IPS-15b (cell line): Measurements from ENCODE around the gene NT5DC3.

Experiments
- H3K27me3 ChIP-seq: one replicate; pipeline ENCODE4 v1.6.1; 2013; ENCODE audit warnings: low read length; ENCODE audit not compliant: control insufficient read depth, insufficient read depth
- H3K36me3 ChIP-seq: one replicate; pipeline ENCODE4 v1.6.1; 2013; ENCODE audit warnings: low read length; ENCODE audit not compliant: control insufficient read depth, insufficient read depth
- H3K4me1 ChIP-seq: one replicate; pipeline ENCODE4 v1.6.1; 2013; ENCODE audit warnings: mild to moderate bottlenecking, low read length; ENCODE audit not compliant: control insufficient read depth, insufficient read depth
- H3K4me3 ChIP-seq: one replicate; pipeline ENCODE4 v1.5.1; 2013; ENCODE audit warnings: low read depth, low read length
- H3K9ac ChIP-seq: one replicate; pipeline ENCODE4 v1.6.1; 2013; ENCODE audit warnings: low read depth, mild to moderate bottlenecking, low read length
- H3K9me3 ChIP-seq: one replicate; pipeline ENCODE4 v1.6.1; 2013; ENCODE audit warnings: mild to moderate bottlenecking, low read length; ENCODE audit not compliant: control insufficient read depth, insufficient read depth

NT5DC3 gene

DNA sequence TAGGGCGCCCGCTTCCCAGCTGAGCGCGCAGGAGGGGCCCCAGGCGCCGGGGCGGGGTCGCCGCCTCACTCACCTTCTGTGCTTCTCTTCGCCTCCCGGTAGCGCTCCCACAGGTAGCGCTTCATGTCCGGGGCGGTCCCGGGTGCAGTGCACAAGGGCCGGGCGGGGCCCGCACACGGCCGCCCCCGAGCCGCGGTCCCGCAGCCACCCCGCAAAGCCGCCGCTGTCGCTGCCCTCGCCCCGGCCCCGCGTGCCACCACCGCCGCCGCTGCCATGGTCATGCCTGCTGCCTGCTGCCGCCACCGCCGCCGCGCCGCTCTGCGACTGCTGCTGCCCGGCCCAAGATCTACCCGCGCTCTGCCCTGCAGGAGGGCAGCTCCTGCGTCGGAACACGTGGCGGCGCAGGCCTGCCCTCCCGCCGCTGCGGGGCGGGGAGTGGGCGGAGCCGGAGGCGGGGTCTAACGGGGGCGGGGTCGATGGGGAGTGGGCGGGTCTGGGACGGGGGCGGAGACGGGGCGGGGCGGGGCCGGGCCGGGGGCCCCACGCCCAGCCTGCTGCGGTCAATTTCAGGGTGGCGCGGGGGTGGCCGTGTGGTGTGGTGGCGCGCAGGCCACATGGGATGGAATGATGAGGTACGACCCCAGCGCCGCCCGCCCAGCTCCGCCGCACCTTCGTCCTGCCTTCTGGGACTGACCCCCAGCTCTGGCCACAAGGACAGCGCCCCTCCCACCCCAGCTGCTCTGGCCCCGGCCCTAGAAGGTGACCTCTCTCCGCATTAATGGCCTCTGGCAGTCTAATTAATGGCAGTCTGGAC lies at the start of gene NT5DC3:
TSS of gene NT5DC3 (minus strand) at position 359 of the 814 bp plus-strand sequence. CDS start at position 281, 78 bp downstream.
- Histone ChIP-seq H3K9ac (peak within 1 kb of the TSS; percentile 70), H3K4me3 (peak within 1 kb of the TSS; percentile 76), H3K36me3 (no peaks in the 10 kb centered on the region), H3K9me3 (no peaks in the 10 kb centered on the region), H3K4me1 (no peaks in the 10 kb centered on the region), H3K27me3 (peaks cover 7% of the 10 kb centered on the region)

DNA sequence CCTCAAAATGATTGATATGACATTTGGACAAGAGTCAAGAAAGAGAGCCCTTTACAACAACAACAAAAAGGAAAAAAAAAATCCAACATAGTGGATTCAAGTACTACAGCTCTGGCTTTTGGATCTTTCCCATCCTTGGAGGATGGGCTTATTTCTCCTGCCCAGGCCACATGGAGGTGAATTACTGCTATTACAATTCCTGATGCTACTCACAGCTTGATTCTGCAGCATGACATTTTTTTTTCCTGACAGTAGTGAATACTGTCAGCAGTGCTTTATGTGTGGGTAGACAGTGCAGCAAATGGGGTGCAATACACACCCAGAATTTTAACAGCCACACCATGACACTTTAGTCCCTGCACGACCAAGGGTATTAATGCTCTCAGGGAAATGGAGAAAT lies 46.7 kb upstream of the NT5DC3 start:
- Histone ChIP-seq H3K9me3 (no peaks in the 10 kb centered on the region), H3K4me1 (no peaks in the 10 kb centered on the region)

DNA sequence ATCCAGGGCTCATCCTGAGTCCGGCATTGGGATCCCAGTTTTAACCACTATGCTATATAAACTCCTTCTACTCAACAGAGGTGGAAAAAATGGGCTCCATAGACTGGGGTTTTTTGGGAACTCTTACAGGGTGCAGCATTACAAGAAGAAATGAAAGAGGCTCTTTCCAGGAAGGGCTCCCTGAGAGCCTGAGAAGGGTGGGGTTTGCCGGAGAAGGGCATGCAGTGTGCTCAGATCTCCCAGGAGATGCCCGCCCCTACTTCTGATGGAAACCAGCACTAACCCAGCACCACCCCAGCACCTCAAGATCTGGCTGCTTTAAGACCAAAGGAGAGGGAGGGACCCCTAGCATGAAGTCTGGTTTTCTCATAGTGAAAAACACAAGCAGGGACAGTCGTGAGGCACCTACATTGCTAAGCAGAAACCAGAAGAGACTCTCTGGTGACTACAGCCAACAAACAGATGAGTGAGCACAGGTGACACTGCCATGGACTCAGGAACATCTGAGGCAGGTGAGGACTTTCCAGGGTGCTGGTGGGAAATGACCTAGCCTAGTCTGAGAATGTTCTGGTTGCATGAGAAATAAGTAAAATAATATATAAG lies 45.3 kb upstream of the NT5DC3 start:
- H3K9ac ChIP-seq, result no peak overlapping the region
- H3K4me3 ChIP-seq, result no peak overlapping the region
- H3K4me1 ChIP-seq, result no peaks in the 10 kb centered on the region
- H3K9me3 ChIP-seq, result no peaks in the 10 kb centered on the region
- H3K36me3 ChIP-seq, result no peaks in the 10 kb centered on the region
- no peaks in the 10 kb centered on the region for H3K27me3 ChIP-seq

More for the DNA sequence above, 46.7 kb upstream of the NT5DC3 start:
- H3K27me3 ChIP-seq, result no peaks in the 10 kb centered on the region
- H3K36me3 ChIP-seq, result no peaks in the 10 kb centered on the region
- H3K4me3 ChIP-seq, result no peak overlapping the region
- no peak overlapping the region for H3K9ac ChIP-seq

DNA sequence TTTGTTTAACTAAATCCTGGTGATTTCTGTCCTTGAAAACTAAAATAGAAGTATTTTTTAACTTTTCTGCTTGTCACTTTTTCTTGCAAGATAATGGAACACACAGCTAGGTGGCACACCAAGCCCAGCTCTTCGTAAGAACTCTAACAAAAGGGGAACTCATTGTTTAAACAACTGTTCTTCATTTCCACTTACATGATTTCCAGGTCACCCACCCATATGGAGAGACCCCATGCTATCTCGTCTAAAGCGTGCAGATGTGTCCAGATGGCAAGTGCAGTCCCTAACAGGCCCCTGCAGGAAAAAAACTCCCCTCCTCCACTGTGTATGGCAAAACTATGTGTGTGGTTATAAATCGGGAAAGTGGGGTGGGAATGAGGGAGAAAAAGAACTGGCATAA lies 43.3 kb upstream of the NT5DC3 start:
- H3K4me1 ChIP-seq, result no peaks in the 10 kb centered on the region
- no peak overlapping the region for H3K4me3 ChIP-seq
- no peaks in the 10 kb centered on the region for H3K9me3 ChIP-seq
- no peak overlapping the region for H3K9ac ChIP-seq
- no peaks in the 10 kb centered on the region for H3K36me3 ChIP-seq
- no peaks in the 10 kb centered on the region for H3K27me3 ChIP-seq

DNA sequence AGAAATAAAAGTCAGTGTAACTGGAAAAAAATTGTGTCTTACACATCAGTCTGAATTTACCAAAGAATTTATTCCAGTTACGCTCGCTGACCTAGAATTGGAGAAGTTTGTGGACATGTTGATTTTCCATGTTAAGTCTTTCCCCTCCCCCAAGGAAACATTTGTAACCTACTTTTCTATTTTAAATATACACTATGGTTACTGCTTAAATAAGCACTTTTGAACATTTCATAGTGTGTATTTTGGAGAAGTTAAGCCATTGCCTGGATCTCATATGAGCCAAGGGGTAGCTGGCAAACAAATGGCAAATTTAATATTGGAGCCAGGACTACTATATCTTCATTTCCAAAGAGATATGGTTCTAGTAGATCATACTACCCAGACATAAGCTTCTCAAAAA lies 42.9 kb upstream of the NT5DC3 start:
- no peak overlapping the region for H3K4me3 ChIP-seq
- H3K36me3 ChIP-seq, result no peaks in the 10 kb centered on the region
- H3K9ac ChIP-seq, result no peak overlapping the region
- H3K27me3 ChIP-seq, result no peaks in the 10 kb centered on the region
- no peaks in the 10 kb centered on the region for H3K4me1 ChIP-seq
- no peaks in the 10 kb centered on the region for H3K9me3 ChIP-seq

DNA sequence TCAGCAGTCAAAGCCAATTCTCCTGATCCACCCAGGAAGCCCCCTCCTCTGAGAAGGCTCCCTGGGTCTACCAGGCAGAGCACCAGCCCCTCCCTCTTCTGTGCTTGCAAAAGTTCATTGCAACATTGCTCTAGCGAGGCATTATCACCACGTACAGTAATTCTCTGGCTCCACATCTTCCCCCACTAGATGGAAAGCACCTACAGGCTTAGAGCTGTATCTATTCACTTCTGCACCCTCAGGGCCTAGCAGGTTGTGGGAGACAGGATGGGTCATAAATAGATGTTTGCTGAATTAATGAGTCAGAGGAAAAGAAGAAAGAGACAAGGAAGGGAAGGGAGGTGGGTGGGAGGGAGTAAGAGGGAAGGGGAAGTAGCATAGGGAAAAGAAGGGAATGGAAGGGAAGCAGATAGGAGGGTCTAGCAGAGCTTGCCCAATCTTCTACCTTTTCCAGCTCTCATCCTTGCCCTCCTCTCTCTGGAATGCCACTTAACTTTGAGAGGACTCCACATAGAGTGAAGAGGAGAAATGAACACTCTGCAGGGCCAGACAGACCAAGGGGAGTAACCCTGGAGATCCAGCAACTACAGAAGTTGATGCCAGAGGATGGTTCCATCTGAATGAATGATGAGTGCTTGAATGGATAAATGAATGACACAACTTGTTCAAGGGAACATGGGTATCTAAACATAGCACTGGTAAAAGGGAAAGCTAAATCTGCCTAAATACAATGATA lies 42.0 kb upstream of the NT5DC3 start:
- no peaks in the 10 kb centered on the region for H3K9me3 ChIP-seq
- no peak overlapping the region for H3K9ac ChIP-seq
- no peak overlapping the region for H3K4me3 ChIP-seq
- H3K27me3 ChIP-seq, result no peaks in the 10 kb centered on the region
- no peaks in the 10 kb centered on the region for H3K4me1 ChIP-seq
- no peaks in the 10 kb centered on the region for H3K36me3 ChIP-seq

DNA sequence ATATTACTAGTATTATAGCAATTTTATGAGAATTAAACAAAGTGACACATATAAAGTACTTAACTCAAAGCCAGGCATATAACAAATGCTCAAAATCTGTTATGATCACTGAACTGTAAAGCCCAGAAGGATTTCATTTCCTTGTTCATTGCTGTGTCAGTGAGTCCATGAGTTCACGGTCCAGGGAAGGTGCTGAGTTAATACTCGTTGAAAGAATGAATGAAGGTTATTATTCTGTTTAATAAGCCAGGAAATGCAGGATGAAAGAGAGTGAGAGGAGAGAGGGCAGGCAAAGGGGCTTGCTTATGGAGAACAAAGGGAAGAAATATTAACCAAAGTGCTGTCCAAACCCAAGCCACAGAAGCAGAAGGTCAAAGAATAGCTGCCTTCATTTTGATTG lies 40.2 kb upstream of the NT5DC3 start:
- H3K4me3 ChIP-seq, result no peak overlapping the region
- H3K9ac ChIP-seq, result no peak overlapping the region
- H3K9me3 ChIP-seq, result no peaks in the 10 kb centered on the region
- no peaks in the 10 kb centered on the region for H3K27me3 ChIP-seq
- H3K4me1 ChIP-seq, result no peaks in the 10 kb centered on the region
- H3K36me3 ChIP-seq, result no peaks in the 10 kb centered on the region

DNA sequence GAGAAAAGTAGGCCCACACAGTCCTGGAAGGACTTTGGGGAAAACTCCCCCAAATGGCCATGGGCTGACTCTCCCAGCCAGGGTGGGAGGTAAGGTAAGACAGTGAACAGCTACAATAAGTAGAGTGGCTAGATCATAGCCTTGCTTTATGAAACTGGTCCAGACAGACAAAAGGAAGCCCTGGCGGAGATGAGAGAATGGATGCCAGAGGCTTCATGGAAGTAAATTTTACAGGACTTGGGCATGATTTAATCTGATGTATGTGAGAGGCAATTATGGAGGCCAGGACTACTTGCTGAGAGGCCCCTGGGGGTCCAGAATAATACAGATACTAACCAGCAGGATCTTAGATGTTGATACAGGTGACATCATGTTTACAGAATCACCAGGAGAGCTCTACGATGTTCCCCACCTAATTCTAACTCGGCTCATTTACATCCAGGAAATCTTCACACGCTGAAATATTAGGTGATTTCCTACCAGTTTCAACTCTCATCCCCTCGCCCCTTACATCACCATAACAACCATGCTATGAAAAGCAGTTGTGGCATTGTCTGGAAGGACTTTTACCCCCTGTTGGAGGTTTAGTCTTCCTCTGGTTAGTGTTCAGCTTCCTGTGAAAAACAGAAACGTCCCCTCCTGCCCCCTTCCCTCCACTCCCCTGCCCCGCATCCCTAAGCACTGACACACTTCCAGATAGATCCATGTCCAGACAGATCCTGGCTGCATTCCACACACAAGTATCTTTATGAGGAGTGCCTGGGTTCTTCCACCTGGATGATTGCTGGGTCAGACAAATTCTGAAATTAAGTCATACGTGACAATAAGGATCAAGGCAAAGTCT lies 39.5 kb upstream of the NT5DC3 start:
- Histone ChIP-seq H3K4me3 (no peak overlapping the region), H3K4me1 (no peaks in the 10 kb centered on the region), H3K9me3 (no peaks in the 10 kb centered on the region), H3K27me3 (no peaks in the 10 kb centered on the region), H3K36me3 (no peaks in the 10 kb centered on the region), H3K9ac (no peak overlapping the region)

DNA sequence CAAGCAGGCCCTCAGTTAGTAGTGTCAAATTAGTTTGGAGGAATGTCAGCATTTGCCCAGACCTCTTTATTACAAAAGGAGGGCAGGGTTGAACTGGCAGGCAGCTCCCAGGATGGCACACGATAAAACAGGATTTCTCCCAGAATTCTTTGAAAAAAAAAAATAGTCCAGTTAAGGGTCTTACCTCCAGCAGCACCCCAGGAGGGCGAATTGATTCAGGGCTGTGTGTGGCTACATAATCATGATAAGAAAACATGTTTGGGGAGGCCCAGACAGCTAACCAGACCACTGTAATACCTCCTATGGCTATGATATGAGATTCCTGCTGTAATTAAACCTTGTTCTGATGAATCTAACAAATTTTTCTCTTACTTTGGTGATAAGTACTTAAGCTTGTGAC lies 38.8 kb upstream of the NT5DC3 start:
- no peak overlapping the region for H3K4me3 ChIP-seq
- H3K9ac ChIP-seq, result no peak overlapping the region
- H3K4me1 ChIP-seq, result no peaks in the 10 kb centered on the region

DNA sequence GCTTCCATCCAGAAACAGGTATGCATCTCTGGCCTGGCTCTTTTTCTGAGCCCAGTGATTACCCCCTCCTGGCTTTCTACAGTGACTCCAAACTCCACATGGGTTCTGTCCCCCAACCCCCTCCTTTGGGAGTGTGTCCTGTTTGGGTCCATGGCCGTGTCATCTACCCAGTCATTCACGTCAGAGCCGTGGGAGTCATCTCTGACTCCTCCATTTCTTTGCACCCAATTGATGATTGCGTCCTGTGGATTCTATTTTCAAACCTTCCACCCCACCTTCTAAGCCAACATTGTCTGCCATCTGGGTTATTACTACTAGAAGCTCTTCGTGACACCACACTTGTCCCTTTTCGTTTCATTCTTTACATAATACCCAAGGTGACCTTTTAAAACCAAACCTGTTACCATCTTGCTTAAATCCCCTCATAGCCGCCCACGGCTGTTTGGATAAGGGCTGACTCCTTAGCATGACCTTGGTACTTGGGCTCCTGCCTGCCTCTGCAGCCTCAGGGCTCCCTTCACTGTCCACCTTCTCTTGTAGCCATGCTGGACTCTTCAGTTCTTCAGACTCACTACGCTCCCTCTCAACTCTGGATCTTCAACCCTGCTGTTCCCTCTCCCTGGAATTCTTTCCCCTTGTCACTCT lies 38.1 kb upstream of the NT5DC3 start:
- no peaks in the 10 kb centered on the region for H3K27me3 ChIP-seq
- no peak overlapping the region for H3K9ac ChIP-seq
- no peak overlapping the region for H3K4me3 ChIP-seq
- no peaks in the 10 kb centered on the region for H3K36me3 ChIP-seq
- no peaks in the 10 kb centered on the region for H3K4me1 ChIP-seq
- no peaks in the 10 kb centered on the region for H3K9me3 ChIP-seq

More for the DNA sequence above, 38.8 kb upstream of the NT5DC3 start:
- Histone ChIP-seq H3K9me3 (no peaks in the 10 kb centered on the region), H3K36me3 (no peaks in the 10 kb centered on the region), H3K27me3 (no peaks in the 10 kb centered on the region)
